ENCODE measurements around the gene BRICD5. TPM values are rescaled to one million over a fixed set of nuclear protein-coding genes. Genes with fewer than 3 reads are reported as not detected.

BRICD5 gene
- total RNA-seq, 3 donors from 2014 or later = 8.4 to 12.3 (median 12.1) TPM

DNA sequence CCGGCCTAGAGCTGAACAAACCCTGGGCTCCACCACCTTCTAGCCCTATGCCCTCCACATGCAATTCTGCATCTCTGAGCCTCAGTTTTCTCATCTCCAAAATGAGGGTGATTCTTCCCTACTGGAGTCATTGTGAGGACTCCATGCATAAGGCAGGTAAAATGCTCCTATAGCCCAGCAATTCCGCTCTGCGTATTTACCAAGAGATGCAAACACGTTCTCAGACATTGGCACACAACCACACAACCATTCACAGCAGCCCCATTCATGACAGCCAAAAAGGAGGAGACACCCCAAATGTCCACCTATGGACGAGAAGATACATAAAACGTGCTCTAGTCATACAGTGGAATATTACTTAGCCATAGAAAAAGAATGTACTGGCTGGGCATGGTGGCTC lies 10.3 kb downstream of the BRICD5 start:
- no peaks in the 10 kb centered on the region for H3K36me3 ChIP-seq (ENCODE audit: low read depth)

GRCh38 chr16:2199621-2200139 lies 11.0 kb downstream of the BRICD5 start:
- no peak overlapping the region for H3K4me3 ChIP-seq
- DNase-seq (no peak), ATAC-seq (no peak)
- no peaks in the 10 kb centered on the region for H3K36me3 ChIP-seq (ENCODE audit: low read depth)
- H3K9me3 ChIP-seq = no peaks in the 10 kb centered on the region
- H3K4me1 ChIP-seq (ENCODE audit: low read depth) = peaks cover 15% of the 10 kb centered on the region
- TF ChIP-seq, protein P1, sequence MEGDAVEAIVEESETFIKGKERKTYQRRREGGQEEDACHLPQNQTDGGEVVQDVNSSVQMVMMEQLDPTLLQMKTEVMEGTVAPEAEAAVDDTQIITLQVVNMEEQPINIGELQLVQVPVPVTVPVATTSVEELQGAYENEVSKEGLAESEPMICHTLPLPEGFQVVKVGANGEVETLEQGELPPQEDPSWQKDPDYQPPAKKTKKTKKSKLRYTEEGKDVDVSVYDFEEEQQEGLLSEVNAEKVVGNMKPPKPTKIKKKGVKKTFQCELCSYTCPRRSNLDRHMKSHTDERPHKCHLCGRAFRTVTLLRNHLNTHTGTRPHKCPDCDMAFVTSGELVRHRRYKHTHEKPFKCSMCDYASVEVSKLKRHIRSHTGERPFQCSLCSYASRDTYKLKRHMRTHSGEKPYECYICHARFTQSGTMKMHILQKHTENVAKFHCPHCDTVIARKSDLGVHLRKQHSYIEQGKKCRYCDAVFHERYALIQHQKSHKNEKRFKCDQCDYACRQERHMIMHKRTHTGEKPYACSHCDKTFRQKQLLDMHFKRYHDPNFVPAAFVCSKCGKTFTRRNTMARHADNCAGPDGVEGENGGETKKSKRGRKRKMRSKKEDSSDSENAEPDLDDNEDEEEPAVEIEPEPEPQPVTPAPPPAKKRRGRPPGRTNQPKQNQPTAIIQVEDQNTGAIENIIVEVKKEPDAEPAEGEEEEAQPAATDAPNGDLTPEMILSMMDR (IDR thresholded peaks at IDR 0.05) = no peak
- intact Hi-C loops (cut with DNase I, micrococcal nuclease) = no loop called here

More for the DNA sequence above, 10.3 kb downstream of the BRICD5 start:
- intact Hi-C loops (cut with DNase I, micrococcal nuclease) = no loop called here
- DNase-seq = no peak
- no peak for ATAC-seq
- TF ChIP-seq, protein P1 (IDR thresholded peaks at IDR 0.05) = no peak
- H3K9me3 ChIP-seq = no peaks in the 10 kb centered on the region
- H3K4me3 ChIP-seq = no peak overlapping the region
- peaks cover 13% of the 10 kb centered on the region for H3K4me1 ChIP-seq (ENCODE audit: low read depth)

GRCh38 chr16:2199095-2199494 lies 11.6 kb downstream of the BRICD5 start:
- TF ChIP-seq, protein P1 (IDR thresholded peaks at IDR 0.05) = no peak
- Histone ChIP-seq H3K4me1 (ENCODE audit: low read depth) (peaks cover 14% of the 10 kb centered on the region), H3K9me3 (no peaks in the 10 kb centered on the region), H3K4me3 (no peak overlapping the region), H3K36me3 (ENCODE audit: low read depth) (no peaks in the 10 kb centered on the region)
- ATAC-seq (no peak), DNase-seq (no peak)
- intact Hi-C loops (cut with DNase I, micrococcal nuclease) = no loop called here

DNA sequence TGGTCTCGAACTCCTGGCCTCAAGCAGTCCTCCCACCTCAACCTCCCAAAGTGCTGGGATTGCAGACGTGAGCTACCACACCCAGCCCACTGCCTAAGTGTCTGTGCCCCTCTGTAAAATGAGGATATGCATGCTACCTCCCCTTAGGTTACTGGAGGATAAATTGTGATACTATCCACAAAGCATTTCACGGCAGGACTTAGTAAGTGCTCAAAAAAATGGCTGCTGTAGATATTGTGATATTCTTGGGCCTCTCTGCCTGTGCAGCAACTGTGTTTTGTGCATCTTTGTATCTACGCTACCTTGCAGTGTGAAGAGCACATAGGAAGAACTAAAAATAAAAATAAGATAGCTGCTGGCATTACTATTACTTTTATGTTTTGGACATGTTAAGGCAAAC lies 12.4 kb downstream of the BRICD5 start:
- intact Hi-C loops (cut with DNase I, micrococcal nuclease) = no loop called here
- no peaks in the 10 kb centered on the region for H3K36me3 ChIP-seq (ENCODE audit: low read depth)
- ATAC-seq = no peak
- DNase-seq = no peak
- H3K4me1 ChIP-seq (ENCODE audit: low read depth) = peaks cover 14% of the 10 kb centered on the region
- H3K4me3 ChIP-seq = no peak overlapping the region
- H3K9me3 ChIP-seq = no peaks in the 10 kb centered on the region
- TF ChIP-seq, protein P1 (IDR thresholded peaks at IDR 0.05) = no peak

- Histone ChIP-seq H3K4me3 (no peak overlapping the region), H3K9me3 (no peaks in the 10 kb centered on the region), H3K4me1 (ENCODE audit: low read depth) (peaks cover 14% of the 10 kb centered on the region), H3K36me3 (ENCODE audit: low read depth) (no peaks in the 10 kb centered on the region)
- no peak for DNase-seq
- intact Hi-C loops (cut with DNase I, micrococcal nuclease) = no loop called here
- no peak for ATAC-seq
- TF ChIP-seq, protein P1 (IDR thresholded peaks at IDR 0.05) = no peak
These were observed 12.9 kb downstream of the BRICD5 start for GRCh38 chr16:2197765-2198164.

Data from mucosa of descending colon (tissue), 3 donors.